Panc1 (cell line): ENCODE results near the gene RIF1. TPM values are rescaled to one million over a fixed set of nuclear protein-coding genes. Genes with fewer than 3 reads are reported as not detected.
A peak's percentile ranks its signal among the peaks of the same experiment; 100 is the strongest.

Experiments used
- ATAC-seq: fragments of 200-7000 bp; cut with Tn5 transposase; 2 replicates; pipeline ENCODE4 v1.9.1; 2020; ENCODE audit warnings: mild to moderate bottlenecking, moderate library complexity
- BruUV-seq: library from RNA; stranded (reverse); fragments of 400-500 nt; replicated peaks from 2 replicates; lab custom pipeline; 2021; lab: Mats Ljungman, UMichigan
- CTCF ChIA-PET: fragments of 300-600 bp; sonication (Branson Sonifier 250); formaldehyde crosslinking; loops from one replicate; lab custom pipeline; 2022; ENCODE audit warnings: antibody characterized with exemption; lab: Charles Lee
- POLR2A ChIA-PET: fragments of 300-600 bp; sonication (Branson Sonifier 250); formaldehyde crosslinking; loops from one replicate; lab custom pipeline; 2022; ENCODE audit warnings: antibody characterized with exemption; lab: Charles Lee
- DNase-seq: peaks from one replicate; pipeline ENCODE4 v3.0.0-alpha.2; 2010; ENCODE audit warnings: low read depth, low spot score
- H3K27ac ChIP-seq: 2 replicates; pipeline ENCODE4 v1.5.1; 2011; ENCODE audit warnings: mild to moderate bottlenecking, low read length, inconsistent platforms
- H3K27me3 ChIP-seq: fragments of 200-500 bp; sonication (Bioruptor generic); 2 replicates; pipeline ENCODE4 v1.6.0; 2014; ENCODE audit warnings: low read length, inconsistent platforms; ENCODE audit not compliant: control insufficient read depth, insufficient read depth
- H3K36me3 ChIP-seq: fragments of 200-500 bp; sonication (Bioruptor generic); 2 replicates; pipeline ENCODE4 v1.5.1; 2014; ENCODE audit warnings: inconsistent platforms, mild to moderate bottlenecking, low read length, moderate library complexity; ENCODE audit not compliant: control insufficient read depth, insufficient read depth
- H3K4me1 ChIP-seq: 2 replicates; pipeline ENCODE4 v1.5.1; 2011; ENCODE audit warnings: inconsistent platforms, mild to moderate bottlenecking, low read length, moderate library complexity; ENCODE audit not compliant: control insufficient read depth, insufficient read depth
- H3K4me3 ChIP-seq, 2 experiments: 2 replicates each; pipeline ENCODE4 v1.5.1; 2011 to 2012; ENCODE audit warnings: low read depth in 2 of 2, low read length in 2 of 2, mild to moderate bottlenecking in 2 of 2, inconsistent platforms in 1 of 2, moderate library complexity in 1 of 2
- H3K9me3 ChIP-seq: fragments of 200-500 bp; sonication (Bioruptor generic); 2 replicates; pipeline ENCODE4 v1.5.1; 2014; ENCODE audit warnings: low read depth, mild to moderate bottlenecking, inconsistent platforms, low read length, moderate library complexity; ENCODE audit not compliant: control insufficient read depth, insufficient read depth
- CTCF ChIP-seq: fragments of 450-650 bp; IDR thresholded peaks from 2 replicates; pipeline ENCODE4 v1.5.1; 2017; ENCODE audit warnings: mild to moderate bottlenecking
- POLR2AphosphoS5 ChIP-seq: IDR thresholded peaks from 2 replicates; pipeline ENCODE4 v1.6.1; 2012; ENCODE audit warnings: mild to moderate bottlenecking, low read depth, low read length, moderate library complexity
- REST ChIP-seq, 2 experiments: IDR thresholded peaks; 2 replicates each; pipeline ENCODE4 v1.6.1; 2011 to 2012; ENCODE audit warnings: low read depth in 2 of 2, control low read depth in 1 of 2, low read length in 1 of 2, mild to moderate bottlenecking in 1 of 2, moderate library complexity in 1 of 2; ENCODE audit not compliant: insufficient read depth in 1 of 2
- SIN3A ChIP-seq: IDR thresholded peaks from 2 replicates; pipeline ENCODE4 v1.6.1; 2012; ENCODE audit warnings: low read depth, mild to moderate bottlenecking, low read length, moderate library complexity, borderline replicate concordance; ENCODE audit not compliant: insufficient read depth
- TCF7L2 ChIP-seq: IDR thresholded peaks from 2 replicates; pipeline ENCODE4 v1.6.1; 2011; ENCODE audit warnings: mild to moderate bottlenecking, low read depth, low read length, inconsistent platforms
- in situ Hi-C: cut with HindIII; loops from 2 replicates; pipeline ENCODE4 v1.10.0; 2016; ENCODE audit warnings: low sequenced_read_pairs, low pct_unique_long_range_greater_than_20kb
- intact Hi-C: fragments of 100-400 bp; cut with micrococcal nuclease; formaldehyde crosslinking; loops from one replicate; pipeline ENCODE4 v1.10.0; 2022; ENCODE audit not compliant: unreplicated experiment
- total RNA-seq: library from RNA; stranded (reverse); gene quantifications from one replicate; pipeline ENCODE4 v1.2.1, GENCODE V29; 2021; ENCODE audit not compliant: unreplicated experiment

The RIF1 gene
- total RNA-seq, 1 experiment from 2014 or later: 57.7 TPM

GRCh38 chr2:151407281-151407680 lies 2.4 kb upstream of the RIF1 start:
- Histone ChIP-seq H3K27ac (no peak overlapping the region), H3K27me3 (no peaks in the 10 kb centered on the region), H3K36me3 (peaks cover 14% of the 10 kb centered on the region), H3K4me3 (no peak overlapping the region), H3K9me3 (no peaks in the 10 kb centered on the region), H3K4me1 (peaks cover 7% of the 10 kb centered on the region)
- BruUV-seq: no TSS peak
- in situ Hi-C loops (no loop called here), intact Hi-C loops (loop anchor here (10.0 kb wide), 1 partner anchor 112 kb away; no protein-coding TSS in a partner anchor)
- no peak for ATAC-seq
- POLR2A ChIA-PET: no interaction called here
- DNase-seq: no peak
- CTCF ChIA-PET: no interaction called here
- TF ChIP-seq SIN3A: no peak
- TF ChIP-seq CTCF: no peak
- no peak for TF ChIP-seq POLR2AphosphoS5
- TF ChIP-seq TCF7L2: no peak
- TF ChIP-seq REST (IDR thresholded peaks at IDR 0.05; ENCODE audit: insufficient read depth in 1 of 2, low read depth in 2 of 2, low read length in 1 of 2): no peak

GRCh38 chr2:151408788-151409600 lies 708 bp upstream of the RIF1 start:
- CTCF ChIA-PET: interaction anchor here (1.1 kb wide), 1 partner anchor 142 kb away, joined by 4 read pairs; no protein-coding TSS in a partner anchor
- BruUV-seq: no TSS peak
- intact Hi-C loops: loop anchor here (10.0 kb wide), 1 partner anchor 114 kb away; no protein-coding TSS in a partner anchor

More at GRCh38 chr2:151408788-151409600, 708 bp upstream of the RIF1 start:
- H3K4me3 ChIP-seq: peak overlapping the region; percentile 91 to 92
- no peak; the same call in 1 of the 2 replicates for ATAC-seq
- no peaks in the 10 kb centered on the region for H3K9me3 ChIP-seq
- H3K27me3 ChIP-seq: no peaks in the 10 kb centered on the region
- peak overlapping the region; percentile 93 for H3K27ac ChIP-seq
- DNase-seq: no peak
- H3K4me1 ChIP-seq: peaks cover 7% of the 10 kb centered on the region
- in situ Hi-C loops: no loop called here
- POLR2A ChIA-PET: interaction anchor here (0.7 kb wide), 1 partner anchor 139 kb away, joined by 3 read pairs; no protein-coding TSS in a partner anchor
- peaks cover 20% of the 10 kb centered on the region for H3K36me3 ChIP-seq
- no peak for TF ChIP-seq TCF7L2
- no peak for TF ChIP-seq POLR2AphosphoS5
- TF ChIP-seq REST (IDR thresholded peaks at IDR 0.05; ENCODE audit: insufficient read depth in 1 of 2, low read depth in 2 of 2, low read length in 1 of 2): no peak
- no peak for TF ChIP-seq SIN3A
- TF ChIP-seq CTCF: no peak
